ENCODE results near the gene ABHD14A.

ABHD14A gene

GRCh38 chr3:51994530-51994929 lies 19.7 kb downstream of the ABHD14A start:
- DNase-seq (ENCODE audit: low read depth in 2 of 2): no peak

- peak; percentile 87 to 89 for DNase-seq (ENCODE audit: low read depth in 2 of 2)
Measured at GRCh38 chr3:51995346-51996163, 20.7 kb downstream of the ABHD14A start, which contains the start of gene RPL29. TSS of gene RPL29 (minus strand) at chr3:51995895. CDS start at chr3:51995461, 434 bp downstream.

- no peak for DNase-seq (ENCODE audit: low read depth in 2 of 2)
Measured at GRCh38 chr3:51997172-51997571, 22.3 kb downstream of the ABHD14A start.

- DNase-seq (ENCODE audit: low read depth in 2 of 2): no peak
Measured at GRCh38 chr3:51997935-51998596, 23.2 kb downstream of the ABHD14A start.

GRCh38 chr3:51998774-51999173 lies 23.9 kb downstream of the ABHD14A start:
- DNase-seq (ENCODE audit: low read depth in 2 of 2): no peak

- no peak for DNase-seq (ENCODE audit: low read depth in 2 of 2)
Measured at GRCh38 chr3:51999846-52000245, 25.0 kb downstream of the ABHD14A start.

- peak; percentile 68 to 78 for DNase-seq (ENCODE audit: low read depth in 2 of 2)
Measured at GRCh38 chr3:52001443-52001974, 26.6 kb downstream of the ABHD14A start.

GRCh38 chr3:52002748-52003147 lies 27.9 kb downstream of the ABHD14A start:
- no peak for DNase-seq (ENCODE audit: low read depth in 2 of 2)

GRCh38 chr3:52004163-52004787 lies 29.4 kb downstream of the ABHD14A start:
- DNase-seq (ENCODE audit: low read depth in 2 of 2): no peak

GRCh38 chr3:52004906-52005395 lies 30.1 kb downstream of the ABHD14A start:
- DNase-seq (ENCODE audit: low read depth in 2 of 2): no peak

GRCh38 chr3:52005571-52005986 lies 30.7 kb downstream of the ABHD14A start:
- no peak for DNase-seq (ENCODE audit: low read depth in 2 of 2)

- DNase-seq (ENCODE audit: low read depth in 2 of 2): no peak
Measured at GRCh38 chr3:52006017-52006819, 31.4 kb downstream of the ABHD14A start.

GRCh38 chr3:52006820-52007133 lies 31.9 kb downstream of the ABHD14A start:
- no peak for DNase-seq (ENCODE audit: low read depth in 2 of 2)

GRCh38 chr3:52007291-52007690 lies 32.4 kb downstream of the ABHD14A start:
- DNase-seq (ENCODE audit: low read depth in 2 of 2): no peak

GRCh38 chr3:52010431-52010830 lies 35.6 kb downstream of the ABHD14A start:
- DNase-seq (ENCODE audit: low read depth in 2 of 2): no peak

GRCh38 chr3:52012699-52013098 lies 37.8 kb downstream of the ABHD14A start:
- DNase-seq (ENCODE audit: low read depth in 2 of 2): no peak

- DNase-seq (ENCODE audit: low read depth in 2 of 2): no peak
Measured at GRCh38 chr3:52013802-52014598, 39.1 kb downstream of the ABHD14A start.

GRCh38 chr3:52014613-52015012 lies 39.7 kb downstream of the ABHD14A start:
- no peak for DNase-seq (ENCODE audit: low read depth in 2 of 2)

GRCh38 chr3:52015438-52016228 lies 40.8 kb downstream of the ABHD14A start:
- no peak for DNase-seq (ENCODE audit: low read depth in 2 of 2)

GRCh38 chr3:52017586-52017985 lies 42.7 kb downstream of the ABHD14A start:
- DNase-seq (ENCODE audit: low read depth in 2 of 2): no peak
